DMS79 treated with DMSO at 0.1 percent for 48 hours (cell line): ENCODE data around the gene KRTDAP.
A peak's percentile ranks its signal among the peaks of the same experiment; 100 is the strongest.
"Not testable (repeated sequence)": the region's sequence is repeated elsewhere in the genome, so short reads cannot be mapped to it uniquely, and the experiment has no call there.

Experiments
- DNase-seq: peaks from one replicate; lab custom pipeline; 2025; lab: John Stamatoyannopoulos, UW

Gene KRTDAP

DNA sequence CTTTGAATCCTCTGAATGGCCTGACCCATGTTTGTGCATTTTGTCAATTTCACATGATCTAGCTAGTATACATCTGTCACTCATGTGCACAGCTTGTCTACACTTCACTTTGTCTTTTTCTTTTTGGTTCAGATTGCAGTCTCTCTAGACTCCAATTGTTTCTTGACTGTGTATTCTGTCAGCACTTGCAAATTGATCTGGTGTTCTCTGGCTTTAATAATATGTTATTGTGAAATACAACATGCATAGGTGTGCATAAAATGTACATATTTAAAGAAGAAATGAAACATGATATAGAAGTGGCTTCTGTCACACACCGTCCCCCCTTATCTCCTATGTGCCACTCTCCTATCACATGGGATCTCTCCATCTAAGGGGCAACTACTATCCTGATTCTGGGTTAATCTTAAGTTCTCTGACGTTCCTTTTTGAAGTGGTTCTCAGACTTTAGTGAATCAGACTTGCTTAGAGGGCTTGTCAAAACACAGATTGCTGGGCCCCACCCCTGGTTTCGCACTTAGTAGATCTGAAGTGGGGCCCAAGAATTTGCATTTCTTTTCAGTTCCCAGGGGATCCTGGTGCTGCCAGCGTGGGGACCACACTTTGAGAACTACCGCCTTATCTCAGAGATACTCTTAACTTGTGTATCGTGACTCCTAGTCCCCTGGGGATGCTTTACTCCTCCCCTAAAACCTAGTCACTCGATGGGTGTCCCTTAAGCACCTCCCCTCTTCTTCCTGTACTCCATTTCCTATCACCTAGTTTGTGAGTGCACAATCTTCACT lies 5.8 kb downstream of the KRTDAP start:
- DNase-seq, result no peak

DNA sequence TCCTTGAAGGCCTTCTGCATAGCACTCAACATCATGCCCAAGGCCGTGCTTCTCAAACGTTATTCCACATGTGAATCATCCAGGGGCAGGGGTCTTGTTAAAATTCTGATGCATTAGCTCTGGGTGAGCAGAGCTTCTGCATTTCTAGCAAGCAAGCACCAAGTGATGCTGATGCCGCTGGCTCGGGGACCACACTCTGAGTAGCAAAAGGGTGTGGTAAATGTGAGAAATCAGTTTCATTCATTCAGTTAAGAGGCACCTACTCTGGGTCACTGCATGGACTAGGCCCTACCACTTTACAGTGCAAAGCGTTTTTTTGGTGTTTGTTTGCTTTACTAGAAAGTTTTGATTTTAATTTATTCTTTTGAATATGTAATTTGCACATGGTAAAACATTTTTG lies 7.2 kb downstream of the KRTDAP start:
- no peak for DNase-seq

GRCh38 chr19:35478794-35479677 lies 11.2 kb downstream of the KRTDAP start:
- peak; percentile 77 for DNase-seq

GRCh38 chr19:35476149-35476548 lies 14.1 kb downstream of the KRTDAP start:
- no peak for DNase-seq

DNA sequence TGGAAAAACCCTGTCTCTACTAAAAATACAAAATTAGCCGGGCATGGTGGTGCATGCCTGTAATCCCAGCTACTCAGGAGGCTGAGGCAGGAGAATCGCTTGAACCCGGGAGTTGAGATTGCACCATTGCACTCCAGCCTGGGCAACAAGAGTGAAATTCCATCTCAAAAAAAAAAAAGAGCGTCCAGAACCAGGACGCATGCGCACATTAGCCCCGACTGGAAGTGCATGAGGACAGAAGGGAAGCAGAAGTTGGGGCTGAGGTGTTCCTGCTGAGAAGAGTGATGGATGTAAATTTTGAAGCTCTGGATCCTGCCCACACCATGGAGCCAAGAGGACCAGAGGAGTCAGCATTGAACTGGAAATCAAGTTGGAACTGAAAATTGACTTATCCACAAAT lies 15.7 kb downstream of the KRTDAP start:
- DNase-seq, result not testable (repeated sequence)

- no peak for DNase-seq
These were observed 16.2 kb downstream of the KRTDAP start for GRCh38 chr19:35474104-35474503.

DNA sequence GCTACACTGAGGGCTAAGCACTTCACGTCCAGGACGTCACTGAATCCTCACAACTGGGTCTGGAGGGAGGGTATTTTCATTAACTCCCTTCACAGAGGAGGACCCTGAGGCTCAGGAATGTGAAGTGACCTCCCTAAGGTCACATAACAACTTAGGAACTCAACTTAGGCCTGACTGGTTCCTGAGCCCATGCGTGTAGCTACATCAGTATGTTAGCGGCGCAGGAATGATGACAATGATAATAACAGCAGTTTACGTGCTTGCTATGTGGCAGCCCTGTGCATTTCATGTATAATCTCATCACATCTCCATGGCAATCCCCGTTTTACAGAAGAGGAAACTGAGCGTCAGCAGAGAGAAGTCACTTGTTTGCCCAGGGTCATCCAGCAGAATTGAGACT lies 18.3 kb downstream of the KRTDAP start:
- no peak for DNase-seq

GRCh38 chr19:35471075-35471474 lies 19.2 kb downstream of the KRTDAP start:
- DNase-seq, result not testable (repeated sequence)

DNA sequence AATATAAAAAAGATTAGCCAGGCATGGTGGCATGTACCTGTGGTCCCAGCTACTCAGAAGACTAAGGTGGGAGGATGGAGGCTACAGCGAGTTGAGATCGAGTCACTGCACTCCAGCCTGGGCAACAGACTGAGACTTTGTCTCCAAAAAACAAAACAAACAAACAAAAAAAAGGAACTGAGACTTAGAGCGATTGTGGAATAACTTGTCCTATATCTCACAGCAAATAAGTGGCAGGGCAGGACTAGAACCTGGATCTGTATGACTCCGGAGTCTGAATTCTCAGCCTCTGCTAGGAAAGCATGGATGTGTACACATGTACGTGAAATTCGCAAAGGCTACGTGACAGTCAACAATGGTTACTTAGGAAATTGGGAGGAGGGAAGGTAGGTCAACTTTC lies 20.1 kb downstream of the KRTDAP start:
- DNase-seq, result no peak

DNA sequence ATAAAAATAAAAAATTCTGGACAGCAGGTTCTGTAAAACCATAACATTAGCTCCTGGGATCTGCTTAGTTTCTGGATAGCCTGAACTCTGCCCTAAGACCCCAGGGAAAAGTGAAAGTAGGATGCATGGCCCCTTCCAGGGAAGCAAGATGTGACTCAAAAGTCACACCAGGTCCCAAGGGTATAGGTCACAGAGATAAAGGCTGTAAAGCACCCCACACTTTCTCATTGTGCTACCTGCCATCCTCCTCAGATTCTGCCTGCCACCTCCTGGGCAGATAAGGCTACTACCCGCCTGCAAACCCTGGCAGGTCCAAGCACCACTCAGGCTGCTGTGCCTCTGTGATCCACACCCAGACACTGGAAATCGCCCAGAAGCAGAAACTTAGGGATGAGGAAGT lies 21.6 kb downstream of the KRTDAP start:
- peak; percentile 20 for DNase-seq

GRCh38 chr19:35466259-35466658 lies 24.0 kb downstream of the KRTDAP start:
- no peak for DNase-seq

DNA sequence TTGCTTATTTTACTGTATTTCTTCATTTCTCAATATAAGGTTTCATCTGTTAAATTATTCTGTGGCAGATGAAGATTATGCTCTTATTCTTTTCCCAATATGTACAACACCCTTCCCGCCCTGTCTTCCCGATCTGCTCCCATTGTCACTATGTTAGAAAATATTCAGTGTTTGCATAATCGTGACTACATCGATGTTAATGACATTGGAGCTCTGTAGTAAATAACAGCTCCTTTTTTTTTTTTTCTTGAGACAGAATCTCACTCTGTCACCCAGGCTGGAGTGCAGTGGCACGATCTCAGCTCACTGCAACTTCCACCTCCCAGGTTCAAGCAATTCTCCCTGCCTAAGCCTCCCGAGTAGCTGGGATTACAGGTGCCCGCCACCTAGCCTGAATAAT lies 27.3 kb downstream of the KRTDAP start:
- DNase-seq, result not testable (repeated sequence)

GRCh38 chr19:35462476-35462953 lies 27.7 kb downstream of the KRTDAP start:
- no peak for DNase-seq

- not testable (repeated sequence) for DNase-seq
These were observed 28.5 kb downstream of the KRTDAP start for GRCh38 chr19:35461788-35462187.

GRCh38 chr19:35461060-35461459 lies 29.2 kb downstream of the KRTDAP start:
- peak; percentile 49 for DNase-seq

DNA sequence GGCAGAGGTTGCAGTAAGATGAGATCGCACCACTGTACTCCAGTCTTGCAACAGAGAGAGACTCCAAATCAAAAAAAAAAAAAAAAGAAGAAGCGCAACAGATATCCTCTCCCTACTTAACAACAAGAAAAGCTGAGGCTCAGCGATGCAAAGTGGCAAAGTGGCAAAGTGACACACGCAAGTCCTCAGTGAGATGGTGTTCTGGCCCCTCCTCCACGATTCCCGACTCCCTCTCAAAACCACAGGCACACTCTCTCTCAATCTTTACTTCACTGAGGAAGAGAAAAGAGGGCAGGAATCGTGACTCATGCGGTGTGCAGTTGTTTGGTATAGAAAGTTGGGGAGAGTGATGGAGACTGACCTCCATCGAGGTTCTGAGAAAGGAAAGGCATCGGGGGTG lies 29.7 kb downstream of the KRTDAP start:
- no peak for DNase-seq

DNA sequence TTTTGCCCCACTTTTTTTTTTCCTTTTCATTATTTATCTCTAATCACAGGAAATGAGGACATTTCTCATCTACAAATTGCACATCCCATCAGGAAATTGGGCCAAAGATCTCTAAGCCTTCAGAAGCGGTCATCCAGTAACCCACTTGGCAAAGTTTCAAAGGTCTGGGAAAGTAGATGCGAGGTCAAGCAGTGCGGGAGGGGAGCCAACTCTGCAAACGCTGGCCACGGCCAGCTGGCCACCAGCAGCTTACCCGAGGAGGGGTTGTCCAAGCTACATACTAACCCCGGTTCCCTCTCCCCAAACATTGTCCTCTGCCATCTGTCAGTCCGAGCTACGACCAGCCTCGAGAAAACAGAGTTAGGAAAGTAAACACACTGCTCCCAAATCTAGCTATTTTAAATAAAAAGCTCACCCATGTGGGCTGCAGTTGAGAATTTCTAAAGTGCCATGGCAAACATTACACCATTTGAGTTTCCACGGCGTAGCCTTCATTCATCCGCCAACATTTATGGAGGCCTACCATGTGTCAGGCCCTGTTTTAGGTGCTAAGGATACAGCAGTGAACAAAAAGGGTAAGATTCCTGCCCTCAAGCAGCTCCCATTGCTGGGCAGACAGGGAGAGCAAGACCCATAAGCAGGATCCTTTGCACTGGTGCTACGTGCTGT lies 30.7 kb downstream of the KRTDAP start:
- DNase-seq, result no peak

DNA sequence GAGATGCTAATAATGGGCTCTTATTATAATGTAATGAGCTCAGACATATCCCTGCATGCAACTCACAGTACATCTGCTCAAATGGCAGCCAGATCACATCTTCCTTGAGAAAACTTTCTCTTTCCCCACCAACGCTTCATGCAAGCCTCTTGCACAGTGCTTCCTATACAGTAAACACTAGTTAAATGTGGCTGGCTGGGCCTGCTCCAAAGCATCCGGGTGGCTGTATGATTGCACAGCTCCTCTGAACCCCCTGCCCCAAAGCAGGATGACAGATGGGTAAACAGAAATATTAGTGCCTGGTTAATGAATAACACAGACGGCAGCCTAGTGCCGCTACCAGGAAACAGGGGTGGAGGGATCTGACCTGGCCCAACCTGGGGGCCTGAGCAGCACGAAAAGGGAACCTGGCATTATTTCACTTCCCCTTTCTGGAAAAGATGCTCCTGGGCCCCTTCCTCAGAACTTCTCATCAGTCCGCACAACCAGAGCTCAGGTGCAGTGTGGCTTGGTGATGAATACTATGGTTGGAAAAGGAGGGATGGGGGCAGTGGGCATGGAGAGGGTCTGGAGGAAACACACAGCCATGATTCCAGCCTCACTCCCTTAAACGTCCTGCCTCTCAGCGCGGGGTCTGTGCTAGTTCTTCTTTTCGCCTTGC lies 31.4 kb downstream of the KRTDAP start:
- DNase-seq, result no peak

- DNase-seq, result no peak
These were observed 32.1 kb downstream of the KRTDAP start for GRCh38 chr19:35458192-35458591.

DNA sequence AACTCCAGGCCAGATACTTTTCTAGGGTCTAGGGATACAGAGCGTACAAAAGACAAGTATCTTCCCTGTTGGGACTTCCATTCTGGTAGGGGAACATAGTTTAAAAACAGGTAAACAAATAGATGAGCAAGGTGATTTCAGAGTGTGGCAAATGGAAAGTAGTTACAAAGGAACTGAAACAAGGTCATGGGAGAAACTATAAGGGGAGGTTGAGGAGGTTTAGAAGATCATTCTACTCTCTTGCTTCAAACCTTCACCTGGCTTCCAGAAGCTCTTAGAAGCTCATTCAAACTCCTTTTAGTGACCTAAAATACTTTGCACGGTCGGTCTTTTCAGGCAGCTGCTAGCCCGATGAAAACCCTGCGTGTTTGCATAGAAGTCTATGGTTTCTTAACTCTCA lies 33.1 kb downstream of the KRTDAP start:
- DNase-seq, result no peak

- DNase-seq, result no peak
These were observed 34.6 kb downstream of the KRTDAP start for GRCh38 chr19:35455616-35456201.

- no peak for DNase-seq
These were observed 35.6 kb downstream of the KRTDAP start for GRCh38 chr19:35454663-35455062.
